ENCODE data around the gene EPB41L4B.
"Not testable (repeated sequence)": the region's sequence is repeated elsewhere in the genome, so short reads cannot be mapped to it uniquely, and the experiment has no call there.

Gene EPB41L4B

DNA sequence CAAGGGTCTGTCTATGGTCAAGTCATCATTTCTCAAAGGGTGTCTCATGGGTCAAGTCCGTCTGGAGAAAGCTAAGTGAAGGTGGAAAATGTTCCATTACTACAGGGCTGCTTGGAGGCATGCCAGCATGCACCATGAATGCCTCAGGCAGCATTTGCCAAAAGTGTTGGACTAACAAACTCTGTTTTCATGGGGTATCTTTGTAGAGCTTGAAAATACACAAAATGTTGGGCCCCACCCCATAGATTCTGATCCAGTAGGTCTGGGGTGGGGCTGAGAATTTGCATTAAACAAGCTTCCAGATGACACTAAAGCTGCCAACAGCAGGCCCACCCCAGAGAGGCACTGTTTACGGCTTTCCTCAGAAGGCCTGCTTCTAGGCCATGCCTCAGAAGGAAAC, 78.8 kb downstream of the EPB41L4B start:
- no peak for DNase-seq

DNA sequence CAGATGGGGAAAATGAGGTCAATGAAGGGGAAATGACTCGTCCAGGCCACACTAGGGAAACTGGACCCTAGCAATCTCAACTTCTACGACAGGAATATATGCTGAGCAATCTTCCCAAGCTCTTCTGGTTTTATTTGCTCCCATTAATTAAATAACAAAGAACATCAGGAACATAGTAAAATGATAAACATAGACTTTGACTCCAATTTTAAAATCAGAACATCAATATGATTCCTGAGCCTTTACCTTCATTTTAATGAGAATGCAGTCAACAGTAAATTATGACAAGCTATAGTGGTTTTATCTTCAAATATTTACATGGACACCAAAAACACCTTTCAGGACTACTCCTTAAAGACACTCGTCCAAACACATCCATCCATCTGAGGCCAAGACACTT, 79.7 kb downstream of the EPB41L4B start:
- no peak for DNase-seq

DNA sequence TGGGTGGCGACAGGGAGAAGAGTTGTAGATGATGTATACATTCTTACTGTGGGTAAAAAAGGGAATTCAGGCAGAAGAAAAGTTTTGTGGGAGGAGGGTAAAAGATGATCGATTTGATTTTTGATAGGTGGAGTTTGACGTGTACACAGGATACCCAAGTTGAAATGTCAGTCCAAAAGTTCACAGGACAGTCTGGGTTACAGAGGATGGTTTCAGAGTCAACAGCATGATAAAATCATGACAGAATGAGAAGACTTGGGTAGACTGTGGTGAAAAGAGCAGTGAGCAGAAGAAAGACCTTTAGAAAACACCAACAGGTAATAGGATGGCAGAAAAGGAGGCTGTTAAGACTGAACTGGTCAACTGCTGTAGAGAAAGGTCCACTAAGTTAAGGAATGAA, 81.6 kb downstream of the EPB41L4B start:
- no peak for DNase-seq

DNA sequence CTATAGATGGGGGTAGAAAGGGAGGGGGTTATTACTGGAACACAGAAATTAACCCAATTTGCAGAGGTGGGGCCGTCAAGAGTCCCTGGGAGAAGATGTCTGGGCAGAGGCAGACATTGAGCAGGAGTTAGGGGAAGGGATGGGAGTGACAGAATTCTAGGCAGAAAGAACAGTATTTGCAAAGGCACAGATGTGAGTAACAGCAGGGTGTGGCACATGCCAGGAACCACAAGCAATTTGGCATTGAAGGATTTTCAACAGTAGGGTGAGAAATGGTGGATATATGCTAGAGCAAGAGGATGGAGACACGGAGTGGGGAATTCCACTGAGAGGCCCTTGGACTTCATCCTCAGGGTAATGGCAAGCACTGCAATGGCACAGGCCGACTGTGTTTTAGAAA, 82.2 kb downstream of the EPB41L4B start:
- DNase-seq = no peak

DNA sequence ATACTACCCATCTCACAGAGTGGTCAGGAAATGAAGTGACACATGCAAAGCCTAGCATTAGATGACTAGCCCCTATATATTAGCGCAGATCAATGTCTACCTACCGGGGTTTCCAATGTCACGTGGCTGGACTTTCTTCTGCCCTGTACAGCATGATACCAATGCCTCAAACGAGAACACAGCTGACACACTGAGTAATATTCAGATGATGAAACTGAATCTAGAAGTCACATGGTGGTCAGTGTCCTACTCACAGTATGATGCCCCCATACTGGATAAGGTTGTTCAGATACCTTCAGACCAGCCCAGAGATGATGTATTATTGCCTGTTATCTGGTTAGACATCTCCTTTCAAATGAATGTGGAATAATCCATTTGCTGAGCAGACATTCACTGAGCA, 82.7 kb downstream of the EPB41L4B start:
- no peak for DNase-seq

DNA sequence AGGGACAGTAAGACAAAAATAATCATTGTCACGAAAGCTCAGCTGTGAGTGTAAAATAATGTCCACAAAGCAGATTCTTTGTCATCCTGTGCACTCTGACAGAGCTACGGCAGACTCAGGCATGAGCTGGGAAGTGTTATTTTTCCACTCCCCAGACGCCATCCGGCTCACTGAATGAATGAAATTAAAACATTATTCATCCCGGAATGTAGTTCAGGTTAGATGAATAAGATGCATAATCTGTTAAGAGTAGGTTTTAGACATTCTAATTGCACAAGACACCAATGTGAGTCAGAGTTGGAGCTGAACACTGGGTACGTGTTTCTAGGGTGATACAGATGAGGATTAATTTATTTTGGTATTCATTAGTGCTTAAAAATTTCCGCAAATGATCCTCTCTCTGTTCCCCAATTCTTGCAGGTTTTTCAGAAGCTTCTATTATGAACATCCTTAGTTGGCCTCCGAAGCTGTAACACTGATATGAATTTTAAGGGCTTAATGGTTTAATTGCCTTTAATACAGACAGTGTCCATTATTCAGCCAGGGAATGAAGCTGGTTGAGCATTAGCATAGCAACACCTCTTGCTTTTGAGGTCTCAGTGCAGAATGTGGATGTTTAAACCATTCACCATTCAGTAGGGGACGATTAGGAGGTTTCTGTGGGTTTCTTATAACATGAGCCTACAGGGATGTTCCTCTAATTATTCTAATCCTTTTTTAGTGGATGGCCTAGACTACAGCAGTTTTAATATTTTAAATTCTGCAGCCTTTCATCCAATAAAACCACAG, 88.2 kb downstream of the EPB41L4B start:
- DNase-seq = no peak

DNA sequence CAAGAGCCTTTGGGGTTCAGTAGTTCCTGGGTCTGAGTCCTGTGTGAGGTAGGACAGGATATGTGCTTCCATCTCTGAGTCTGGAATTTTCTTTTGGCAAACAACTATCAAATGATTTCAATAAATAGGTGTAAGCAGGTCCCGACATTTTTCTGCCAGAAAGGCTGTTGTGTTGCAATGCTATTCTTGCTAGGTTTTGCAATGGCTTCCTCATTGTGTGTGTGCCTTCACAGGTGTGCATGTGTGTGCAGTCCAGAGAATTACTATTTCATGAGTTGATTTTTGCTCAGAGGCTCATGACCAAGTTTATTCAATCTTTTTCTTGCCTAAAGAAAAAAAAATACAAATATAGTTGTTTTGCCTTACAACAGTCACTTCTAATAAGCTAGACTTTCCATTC, 89.3 kb downstream of the EPB41L4B start:
- DNase-seq = no peak

DNA sequence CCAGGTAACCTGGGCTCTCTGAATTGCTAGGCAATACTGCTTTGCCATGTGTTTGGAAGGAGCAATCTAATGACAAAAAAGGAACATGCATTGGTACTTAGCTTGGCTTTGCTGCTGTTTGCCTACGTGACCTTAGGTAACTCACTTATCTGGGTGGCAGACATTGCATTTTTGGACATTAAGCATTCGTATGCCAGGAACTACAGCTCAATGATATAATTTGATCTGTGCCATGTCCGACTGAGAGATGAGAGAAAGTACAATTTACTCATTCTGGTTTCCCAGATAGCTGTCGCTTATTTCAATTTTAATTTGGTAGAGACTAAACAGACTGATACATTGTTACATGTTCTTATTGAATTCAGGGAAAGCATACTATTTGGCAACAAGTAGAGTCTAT, 90.6 kb downstream of the EPB41L4B start:
- DNase-seq = no peak

DNA sequence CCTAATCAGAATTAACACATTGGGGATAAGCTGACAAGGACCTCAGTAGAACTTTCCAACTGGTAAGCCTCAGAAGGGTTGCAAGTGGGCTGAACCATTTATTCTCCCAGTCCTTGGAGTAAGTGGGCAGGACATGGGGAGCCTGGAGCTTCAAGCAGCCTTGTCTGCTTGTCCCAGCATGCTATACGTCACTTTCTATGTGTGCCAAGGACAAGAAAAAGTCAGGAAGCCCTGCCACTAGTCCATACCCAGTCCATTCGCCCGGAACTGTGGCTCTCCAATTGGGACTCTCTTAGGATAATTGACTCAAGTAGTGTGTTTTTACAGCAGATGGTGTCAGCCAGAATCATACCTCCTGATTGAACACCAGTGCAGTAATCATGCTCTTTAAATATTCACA, 91.2 kb downstream of the EPB41L4B start:
- DNase-seq = no peak

DNA sequence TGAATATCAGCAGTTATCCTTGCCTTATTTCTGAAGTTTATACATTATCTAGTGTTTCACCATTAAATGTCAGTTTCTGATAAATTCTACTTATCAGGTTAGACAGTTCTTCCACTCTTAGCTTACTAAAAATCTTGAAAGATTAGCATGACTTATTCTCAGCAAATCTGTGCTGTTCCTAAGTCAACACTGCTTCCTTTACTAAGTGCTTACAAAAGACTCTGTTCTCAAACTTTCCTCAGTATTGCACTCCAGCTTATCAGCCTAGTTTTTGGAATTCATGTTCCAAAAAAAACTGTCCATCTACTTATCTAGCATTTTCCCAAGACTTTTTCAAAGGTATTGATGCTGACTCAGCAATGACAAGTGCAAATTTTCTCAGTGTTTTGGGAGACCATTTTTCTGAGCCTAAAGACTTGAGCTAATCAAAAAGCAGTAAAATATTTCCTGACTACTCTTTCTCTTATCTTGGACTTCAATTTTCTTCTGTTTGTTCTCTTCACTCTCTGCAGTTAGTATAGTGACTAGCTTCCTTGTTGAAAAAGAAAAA, 92.7 kb downstream of the EPB41L4B start:
- DNase-seq = no peak

DNA sequence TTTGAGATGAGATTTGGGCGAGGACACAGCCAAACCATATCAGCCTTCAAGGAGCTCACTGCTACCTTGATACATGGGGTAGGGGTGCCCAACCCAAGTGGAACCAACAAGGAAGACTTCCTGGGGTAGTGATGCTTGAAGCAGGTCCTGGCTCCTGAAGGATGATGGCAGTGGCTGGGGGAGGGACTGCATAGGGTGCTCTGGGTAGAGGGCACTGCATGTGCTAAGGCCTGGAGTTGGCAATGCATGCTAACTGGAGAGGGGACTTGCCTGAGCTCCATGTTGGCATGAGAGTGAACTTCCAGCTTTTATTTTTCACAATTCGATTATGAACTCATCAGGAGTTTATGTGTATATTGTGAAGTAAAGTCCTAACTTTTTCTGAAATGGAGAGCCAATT, 95.2 kb downstream of the EPB41L4B start:
- no peak for DNase-seq

DNA sequence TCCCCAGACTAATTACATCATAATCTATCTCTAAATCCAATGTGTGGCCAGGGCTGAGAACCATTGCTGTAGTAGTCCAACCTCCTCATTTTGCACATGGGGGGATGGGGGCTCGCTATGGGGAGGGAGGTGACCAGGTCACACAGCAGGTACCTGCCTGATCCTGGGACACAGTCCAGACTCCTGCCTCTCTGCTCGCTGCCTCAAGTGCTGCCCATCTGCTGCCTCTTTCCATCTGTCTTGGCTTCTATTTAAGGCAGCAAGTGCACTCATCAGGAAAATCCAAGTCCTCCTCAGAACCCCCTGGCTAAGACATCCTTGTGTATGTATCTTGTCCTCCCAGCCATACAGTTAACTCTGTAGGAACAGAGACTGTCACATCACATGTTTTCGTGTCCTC, 96.1 kb downstream of the EPB41L4B start:
- no peak for DNase-seq

DNA sequence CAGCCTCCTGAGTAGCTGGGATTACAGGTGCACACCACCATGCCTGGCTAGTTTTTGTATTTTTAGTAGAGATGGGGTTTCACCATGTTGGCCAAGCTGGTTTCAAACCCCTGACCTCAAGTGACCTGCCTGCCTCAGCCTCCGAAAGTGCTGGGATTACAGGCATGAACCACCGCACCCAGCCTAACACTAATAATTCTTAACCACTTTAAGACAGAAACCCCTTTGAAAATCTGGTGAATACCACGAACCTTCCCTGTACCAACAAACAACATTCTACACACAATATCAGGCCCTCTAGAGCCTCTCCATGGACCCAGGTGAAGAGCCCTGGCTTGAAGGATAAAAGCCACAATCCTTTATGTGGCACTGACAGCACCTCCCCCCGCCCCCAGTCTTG, 102.6 kb downstream of the EPB41L4B start:
- DNase-seq = not testable (repeated sequence)

DNA sequence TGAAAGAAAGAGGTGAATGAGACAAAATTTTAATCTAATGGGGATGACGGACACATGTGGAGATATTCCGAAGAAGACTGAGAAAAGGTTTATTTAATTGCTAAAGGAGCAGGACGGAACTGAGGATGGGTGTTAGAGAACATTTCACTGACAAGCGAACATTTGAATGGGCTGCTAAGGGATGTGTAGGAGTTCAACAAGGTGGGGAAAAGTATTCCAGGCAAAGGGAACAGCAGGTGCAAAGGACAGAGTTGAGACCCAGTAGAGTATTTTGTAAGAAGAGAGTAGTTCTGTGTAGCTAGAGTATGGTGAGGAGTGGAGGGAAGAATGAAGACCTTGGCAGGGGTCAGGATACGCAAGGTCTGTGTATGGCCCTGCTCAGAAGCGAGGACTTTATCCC, 106.4 kb downstream of the EPB41L4B start:
- no peak for DNase-seq

DNA sequence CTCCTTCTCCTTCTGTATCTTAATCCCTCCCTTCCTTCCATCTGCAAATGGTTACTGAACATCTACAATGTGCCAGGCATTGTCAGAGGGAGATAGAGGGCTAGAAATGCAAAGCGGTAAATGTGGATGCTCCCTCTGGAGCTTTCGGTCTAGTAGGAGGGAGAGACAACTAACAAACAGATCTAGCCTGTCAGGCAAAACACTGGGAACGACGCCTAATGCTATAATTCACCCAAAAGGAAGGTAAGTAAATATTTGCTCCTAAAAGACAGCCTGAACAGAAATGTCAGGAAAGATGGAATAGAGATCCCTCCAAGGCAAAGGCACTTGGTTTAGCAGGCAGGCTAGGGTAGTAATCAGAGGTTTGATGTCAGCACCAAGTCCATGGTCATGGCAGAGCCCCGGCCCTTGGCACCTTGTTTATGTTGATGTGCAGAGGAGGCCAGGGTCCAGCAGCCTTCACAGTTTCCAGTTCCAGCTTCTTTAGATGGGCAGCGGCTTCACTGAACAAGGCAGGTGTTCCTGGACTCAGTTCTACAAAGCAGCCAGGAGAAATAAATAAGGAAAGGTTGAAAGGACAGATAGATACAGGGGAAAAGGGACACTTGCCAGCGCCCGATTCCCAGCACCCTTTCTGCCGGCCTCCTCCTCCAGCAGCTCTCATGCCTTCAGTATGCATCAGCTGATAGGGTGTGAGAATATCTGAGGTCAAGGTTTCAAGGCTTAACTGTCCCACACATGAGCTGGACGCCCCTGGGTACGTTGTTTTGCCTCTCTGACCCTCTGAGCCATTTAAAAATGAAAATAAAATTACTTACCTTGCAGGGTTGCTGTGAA, 107.4 kb downstream of the EPB41L4B start:
- DNase-seq = no peak

DNA sequence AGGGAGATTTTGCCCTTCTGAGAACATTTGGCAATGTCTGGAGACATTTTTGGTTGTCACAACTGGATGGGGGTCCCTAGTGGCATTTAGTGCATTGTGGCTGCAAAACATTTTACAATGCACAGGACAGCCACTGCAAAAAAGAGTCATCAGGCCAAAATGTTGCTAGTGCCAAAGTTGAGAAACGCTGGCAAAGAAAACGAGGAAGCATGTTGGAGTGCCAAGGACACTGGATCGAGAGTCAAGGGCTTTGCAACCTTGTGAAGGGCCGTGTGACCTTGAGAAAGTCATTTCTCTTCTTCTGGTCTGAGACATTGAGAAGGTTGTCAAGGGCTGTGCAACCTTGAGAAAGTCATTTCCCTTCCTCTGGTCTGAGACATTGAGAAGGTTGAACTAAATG, 108.1 kb downstream of the EPB41L4B start:
- DNase-seq = no peak

DNA sequence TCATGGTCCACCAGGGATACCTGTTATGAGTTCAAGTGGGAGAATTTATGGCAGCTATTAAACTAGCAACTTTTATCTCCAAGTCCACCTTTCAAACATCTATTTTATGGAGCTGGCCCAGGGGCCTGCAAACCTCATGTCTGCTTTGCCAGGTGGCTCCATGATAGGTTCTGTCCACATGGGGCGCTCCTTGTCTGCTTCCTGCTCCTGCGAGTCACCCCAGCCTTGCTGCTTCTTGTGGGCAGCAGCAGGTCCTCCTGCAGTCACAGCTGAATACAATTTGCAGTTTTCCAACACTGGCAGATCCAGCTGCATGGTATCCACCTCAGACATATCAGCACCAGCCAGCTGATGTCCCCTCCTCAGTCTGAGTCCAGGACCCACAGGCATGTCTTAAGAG, 114.2 kb downstream of the EPB41L4B start:
- DNase-seq = no peak

DNA sequence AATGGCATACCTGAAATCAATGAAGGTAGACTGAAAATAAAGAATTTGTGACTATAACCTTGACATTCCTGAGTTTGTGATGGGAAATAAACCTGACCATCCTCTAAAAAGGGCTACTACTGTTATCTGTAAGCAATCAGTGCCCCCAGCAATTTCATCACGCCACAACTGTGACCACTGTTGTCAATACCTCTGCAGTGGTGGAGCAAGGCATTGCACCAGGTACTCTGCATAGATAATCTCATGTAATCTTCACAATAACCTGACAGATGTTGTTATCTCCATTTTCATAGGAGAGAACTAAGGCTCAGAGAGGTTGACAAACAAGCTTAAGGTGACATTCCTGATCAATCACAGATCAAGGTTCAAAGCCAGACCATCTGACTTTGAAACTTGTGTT, 115.3 kb downstream of the EPB41L4B start:
- no peak for DNase-seq

DNA sequence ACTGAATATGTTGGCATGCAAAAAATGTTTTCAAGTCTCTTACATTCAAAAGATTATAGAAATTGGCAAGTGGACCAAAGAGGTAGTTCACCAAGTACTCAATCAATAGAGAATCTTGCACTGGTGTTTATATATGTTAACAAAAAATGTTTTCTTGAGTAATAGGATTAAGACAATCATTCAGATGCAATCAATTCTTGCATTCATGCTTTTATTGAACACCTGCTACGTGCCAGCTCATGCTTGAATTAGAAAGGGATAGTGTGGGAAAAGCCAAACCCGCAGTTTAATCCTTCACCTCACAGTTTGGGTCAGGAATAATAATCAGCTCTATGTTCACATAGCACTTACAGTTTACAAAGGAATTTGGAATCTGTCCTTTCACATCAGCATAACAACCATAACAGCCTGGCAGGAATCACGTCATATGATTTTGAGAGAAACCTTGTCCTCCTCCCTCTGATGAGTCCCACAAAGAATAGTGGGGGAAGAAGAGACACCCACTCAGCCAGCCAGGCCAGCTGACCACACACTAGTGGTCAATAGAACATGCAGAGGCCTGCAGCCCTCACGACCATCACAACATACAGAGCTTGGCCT, 117.0 kb downstream of the EPB41L4B start:
- DNase-seq = no peak

DNA sequence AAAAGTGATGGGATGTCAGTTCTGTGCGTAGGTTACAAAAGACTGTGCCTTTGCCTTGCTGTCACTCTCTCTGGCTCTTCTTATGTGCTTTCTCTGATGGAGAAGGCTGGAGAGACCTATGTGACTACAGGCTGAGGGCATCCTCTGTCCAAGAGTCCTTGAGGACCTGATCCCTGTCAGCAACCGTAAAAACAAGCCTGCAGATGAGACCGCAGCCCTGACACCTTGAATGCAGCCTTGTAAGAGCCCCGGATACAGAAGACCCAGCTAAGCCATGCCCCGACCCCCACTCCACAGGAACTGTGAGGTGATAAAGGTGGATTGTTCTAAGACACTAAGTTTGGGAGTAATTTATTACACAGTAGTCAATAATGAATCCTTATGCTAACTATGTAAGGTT, 121.2 kb downstream of the EPB41L4B start:
- DNase-seq = no peak

DNA sequence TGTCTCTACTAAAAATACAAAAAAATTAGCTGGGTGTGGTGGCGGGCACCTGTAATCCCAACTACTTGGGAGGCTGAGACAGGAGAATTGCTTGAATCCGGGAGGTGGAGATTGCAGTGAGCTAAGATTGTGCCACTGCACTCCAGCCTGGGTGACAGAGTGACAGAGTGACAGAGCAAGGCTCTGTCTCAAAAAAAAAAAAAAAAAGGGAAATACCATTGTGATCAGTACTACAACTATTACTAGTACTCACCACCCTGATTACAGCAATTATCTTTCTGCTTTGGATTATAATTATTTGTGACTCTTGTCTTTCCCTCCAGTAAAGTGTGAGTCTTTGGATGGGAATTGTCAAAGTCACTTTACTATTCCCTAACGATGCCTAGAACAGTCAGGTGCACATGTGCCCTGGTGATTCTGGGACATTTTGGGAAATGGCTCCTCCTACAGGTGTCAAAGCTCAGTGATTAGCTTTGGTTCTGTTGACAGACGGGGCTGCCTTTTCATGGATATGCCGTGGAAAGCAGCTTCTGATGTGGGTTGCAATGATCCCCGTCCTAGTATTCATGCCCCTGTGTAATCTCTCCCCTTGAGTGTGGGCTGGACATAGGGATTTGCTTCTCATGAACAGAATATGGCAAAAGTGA, 122.0 kb downstream of the EPB41L4B start:
- DNase-seq = no peak

DNA sequence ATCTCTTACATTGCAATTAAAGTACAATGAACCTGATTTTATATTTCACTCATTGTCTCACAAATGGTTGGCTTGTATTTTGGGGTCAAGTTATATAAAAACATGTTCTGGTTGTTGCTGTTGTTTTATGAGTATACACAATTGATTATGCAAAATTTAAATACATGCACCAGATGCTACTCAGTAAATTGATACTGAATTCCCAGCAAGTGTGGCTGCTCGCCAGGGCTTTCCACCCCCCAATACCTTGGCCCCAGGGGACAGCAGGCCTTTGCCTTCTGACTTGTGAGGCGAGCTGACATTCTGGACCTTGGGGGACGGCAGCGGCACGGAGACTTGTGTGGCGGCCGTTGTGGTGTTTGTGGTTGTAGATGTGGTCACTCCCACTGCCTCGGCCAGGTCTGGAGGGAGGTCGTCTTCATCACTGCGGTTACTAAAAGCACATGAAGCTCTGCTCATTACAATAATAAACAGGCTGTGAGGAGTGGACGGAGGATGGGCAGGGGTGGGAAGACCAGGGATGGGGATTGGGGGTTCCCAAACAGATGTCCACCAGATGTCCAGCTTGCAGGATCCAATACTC, 126.8 kb downstream of the EPB41L4B start:
- DNase-seq = no peak

All from suppressor macrophage treated with lipopolysaccharide for 4 hours (primary cell).